ENCODE results near the gene MICU1.
A peak's percentile ranks its signal among the peaks of the same experiment; 100 is the strongest.
"Not testable (repeated sequence)": the region's sequence is repeated elsewhere in the genome, so short reads cannot be mapped to it uniquely, and the experiment has no call there.

The MICU1 gene

GRCh38 chr10:72379062-72379461 is 246.8 kb downstream of the MICU1 start:
- no peak for DNase-seq

GRCh38 chr10:72375585-72375984 is 250.3 kb downstream of the MICU1 start:
- no peak for DNase-seq

DNA sequence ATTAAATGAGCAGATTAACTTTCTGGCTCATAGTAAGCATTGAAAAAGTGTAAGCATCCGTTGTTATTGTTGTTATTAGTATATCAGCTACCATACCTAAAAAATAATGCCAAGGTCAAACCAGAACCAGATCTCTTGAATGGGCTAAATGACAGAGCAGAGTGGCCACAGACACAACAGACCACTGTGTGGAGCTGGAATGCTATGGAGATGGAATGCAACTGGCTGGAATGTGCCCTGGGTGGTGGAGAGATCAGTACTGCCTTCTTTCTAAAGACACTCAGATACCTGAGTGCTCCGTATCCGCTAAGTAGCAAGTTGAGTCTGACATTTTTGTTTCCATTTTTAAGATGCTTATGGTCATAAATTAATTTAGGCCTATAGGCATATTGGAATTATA is 250.7 kb downstream of the MICU1 start:
- DNase-seq: no peak

DNA sequence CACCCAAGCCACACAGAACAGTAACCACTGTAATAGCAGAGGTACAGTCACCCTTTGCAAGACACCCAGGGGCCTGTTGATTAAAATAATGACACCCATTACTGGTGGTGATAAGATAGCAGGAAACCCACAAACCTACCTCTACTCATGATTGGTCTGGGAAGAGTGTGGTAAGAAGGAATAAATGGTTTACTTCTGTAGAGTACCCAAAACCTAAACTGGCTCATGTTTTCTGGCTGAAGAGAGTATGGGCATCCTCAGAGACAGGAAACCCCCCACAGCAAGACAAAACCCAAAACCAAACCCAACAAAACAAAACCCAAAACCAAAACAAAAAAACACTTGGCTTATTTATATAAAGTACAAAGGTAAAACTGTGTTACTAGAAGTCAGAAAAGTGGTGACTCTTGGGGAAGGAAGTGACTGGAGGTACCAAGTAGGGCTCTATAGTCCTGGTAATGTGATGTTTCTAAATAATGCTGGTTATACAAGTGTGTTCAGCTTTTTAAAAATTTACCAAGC is 255.6 kb downstream of the MICU1 start:
- no peak for DNase-seq

- no peak for DNase-seq
Measured at GRCh38 chr10:72367301-72367960, 258.4 kb downstream of the MICU1 start.

DNA sequence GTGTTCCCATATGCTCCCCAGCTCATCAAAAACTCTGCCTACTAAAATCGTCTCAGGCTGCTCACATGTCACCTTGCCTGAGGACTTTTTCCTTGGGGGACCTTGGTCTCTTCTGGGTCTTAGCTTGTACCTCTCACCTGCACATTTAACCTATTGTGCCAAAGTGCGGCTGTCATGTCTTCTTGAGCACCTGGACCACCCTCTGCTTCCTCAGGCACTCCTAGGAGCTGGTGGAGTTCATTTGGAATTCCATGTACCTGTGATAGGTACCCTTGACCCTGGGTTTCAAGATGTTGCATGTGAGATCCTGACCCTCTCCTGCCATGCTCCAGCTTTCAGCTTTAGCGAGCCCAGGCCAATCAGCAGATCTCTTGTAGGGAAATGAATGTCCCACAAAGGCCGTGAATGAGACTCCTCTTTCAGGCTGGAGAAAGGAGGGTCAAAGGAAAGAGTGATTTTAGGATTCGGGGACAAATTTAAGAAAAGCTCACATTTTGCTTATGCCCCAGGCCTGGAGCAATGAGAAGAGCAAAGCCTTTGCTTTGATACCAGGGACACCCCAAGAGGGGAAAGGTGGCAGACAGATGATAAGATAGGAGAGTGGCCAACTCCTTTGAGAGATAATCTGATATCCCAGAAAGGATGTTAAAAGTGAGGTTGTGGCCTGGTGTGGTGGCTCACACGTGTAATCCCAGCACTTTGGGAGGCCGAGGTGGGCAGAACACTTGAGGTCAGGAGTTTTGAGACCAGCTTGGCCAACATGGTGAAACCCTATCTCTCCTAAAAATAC is 260.6 kb downstream of the MICU1 start:
- DNase-seq: no peak

DNA sequence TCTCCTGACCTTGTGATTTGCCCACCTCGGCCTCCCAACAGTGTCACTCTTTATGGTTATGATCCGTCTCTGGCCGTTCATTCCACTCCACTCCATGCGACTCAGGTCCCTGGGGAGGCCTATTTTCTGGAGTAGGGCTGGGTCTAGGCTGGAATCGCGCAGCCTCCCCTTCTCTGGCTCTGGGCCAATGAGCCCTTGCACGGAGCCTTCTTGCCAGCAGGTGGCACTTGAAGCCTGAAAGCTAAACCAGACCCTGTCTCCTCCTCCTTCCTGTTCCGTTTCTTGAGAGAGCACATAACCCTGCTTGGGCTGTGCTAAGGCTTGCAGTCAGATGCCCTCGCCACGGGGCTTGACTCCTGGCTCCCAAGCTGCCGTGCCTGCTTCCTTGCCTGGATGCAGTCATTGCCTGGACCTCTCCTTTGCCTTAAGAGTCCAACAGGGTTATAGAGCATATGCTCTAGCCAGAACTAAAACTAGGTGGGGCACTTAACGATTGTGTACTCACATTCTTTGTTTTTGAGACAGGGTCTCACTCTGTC is 261.6 kb downstream of the MICU1 start:
- DNase-seq: peak; percentile 66

DNA sequence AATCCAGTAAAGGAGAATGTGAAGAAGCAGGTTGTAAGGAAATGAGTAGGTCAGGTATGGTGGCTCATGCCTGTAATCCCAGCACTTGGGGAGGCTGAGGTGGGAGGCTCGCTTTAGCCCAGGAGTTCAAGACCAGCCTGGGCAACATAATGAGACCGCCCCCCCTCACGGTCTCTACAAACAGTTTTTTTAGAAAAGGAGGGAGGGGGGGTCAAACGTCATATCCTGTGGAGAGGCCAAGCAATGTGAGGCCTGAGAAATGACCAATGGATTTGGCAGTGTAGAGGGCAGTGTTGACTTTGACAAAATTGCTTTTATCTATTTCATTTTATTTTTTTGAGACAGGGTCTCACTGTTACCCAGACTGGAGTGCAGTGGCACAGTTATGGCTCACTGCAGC is 268.9 kb downstream of the MICU1 start:
- no peak for DNase-seq

GRCh38 chr10:72356115-72356514 is 269.8 kb downstream of the MICU1 start:
- DNase-seq: no peak

- DNase-seq: no peak
Measured at GRCh38 chr10:72355214-72355555, 270.7 kb downstream of the MICU1 start.

GRCh38 chr10:72354356-72355213 is 271.3 kb downstream of the MICU1 start, which contains the start of gene DNAJB12:
Gene DNAJB12, minus strand, starts transcription at chr10:72354919. Its CDS starts 22 bp downstream, at chr10:72354897.
- peak; percentile 69 for DNase-seq

DNA sequence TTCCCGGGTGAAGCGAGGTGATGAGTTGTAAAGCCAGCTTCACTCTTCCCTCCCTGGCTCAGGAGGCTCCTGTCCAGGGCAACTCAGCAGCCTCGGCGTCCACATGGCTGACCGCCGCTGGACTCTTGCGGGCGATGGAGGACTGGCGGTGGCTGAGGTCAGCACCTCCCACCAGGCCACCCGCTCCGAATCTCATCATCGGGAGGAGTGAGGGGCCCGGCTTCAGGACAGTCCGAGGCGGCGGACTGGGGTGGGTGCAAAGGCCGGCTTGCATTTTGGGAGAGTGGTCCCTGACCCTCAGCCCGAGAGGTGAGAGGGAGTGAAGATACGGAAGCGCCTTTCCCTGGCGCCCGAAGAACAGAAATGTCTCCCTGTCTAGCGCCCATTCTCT is 271.9 kb downstream of the MICU1 start:
- no peak for DNase-seq

DNA sequence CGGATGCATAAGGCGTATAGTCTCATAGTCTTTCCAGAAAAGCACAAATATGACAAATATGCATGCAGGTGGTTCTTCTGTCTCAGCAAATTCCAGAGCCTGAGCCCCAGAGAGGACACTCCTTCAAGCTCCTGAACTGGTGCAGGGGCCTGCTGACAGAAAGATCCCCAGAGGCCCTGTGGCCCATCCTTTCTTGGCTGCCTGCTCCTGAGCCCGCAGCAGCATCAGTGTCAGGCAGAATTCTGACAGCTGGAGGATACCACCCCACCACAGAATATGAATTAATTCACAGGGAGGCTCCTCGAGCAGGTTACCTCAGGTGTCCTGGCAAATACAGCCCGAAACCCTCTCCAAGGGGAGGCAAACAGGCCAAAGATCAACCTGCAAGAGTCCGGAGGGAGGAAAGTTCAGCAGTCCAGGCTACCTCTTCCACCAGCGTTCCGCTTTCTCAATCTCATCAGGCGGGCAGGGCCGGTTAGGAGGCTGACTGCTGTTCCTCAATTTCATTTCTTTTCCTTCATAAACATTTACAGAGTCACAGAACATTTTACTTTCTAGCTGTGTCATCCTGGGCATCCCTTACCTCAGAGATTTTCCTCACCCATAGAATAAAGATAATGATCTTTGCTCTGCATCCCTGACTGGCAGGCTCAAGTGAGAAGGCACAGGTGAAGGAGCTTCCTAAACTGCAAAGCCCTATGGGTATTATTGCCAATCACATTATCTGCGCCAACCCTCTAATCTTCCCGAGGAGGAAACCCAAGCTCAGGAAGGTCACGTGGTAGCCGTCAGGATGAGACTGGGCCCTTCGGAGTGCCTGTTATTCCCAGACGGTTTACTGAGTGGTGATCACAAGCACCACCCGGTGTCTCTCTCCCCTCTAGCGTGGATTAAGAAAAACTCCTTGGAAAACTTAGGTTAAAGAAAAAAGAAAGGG is 272.6 kb downstream of the MICU1 start:
- DNase-seq: no peak

DNA sequence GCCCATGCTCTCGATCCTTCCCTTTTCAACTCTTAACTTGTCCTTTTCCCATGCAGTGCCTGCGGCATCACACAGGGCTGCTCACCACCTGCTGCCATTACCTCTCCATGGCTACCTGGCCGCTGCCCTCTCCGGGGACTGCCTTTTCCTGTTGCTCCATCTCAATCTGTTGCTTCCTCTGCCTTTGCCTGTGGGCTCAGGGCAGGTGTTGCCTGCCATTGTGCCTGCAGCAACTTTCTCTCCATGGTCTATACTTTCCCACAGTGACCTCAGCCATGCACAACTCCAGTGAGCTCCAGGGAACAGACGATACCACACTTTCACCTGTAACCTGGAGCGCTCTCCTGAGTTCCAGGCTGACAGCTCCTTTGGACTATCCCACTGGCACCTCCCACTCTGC is 274.4 kb downstream of the MICU1 start:
- no peak for DNase-seq

DNA sequence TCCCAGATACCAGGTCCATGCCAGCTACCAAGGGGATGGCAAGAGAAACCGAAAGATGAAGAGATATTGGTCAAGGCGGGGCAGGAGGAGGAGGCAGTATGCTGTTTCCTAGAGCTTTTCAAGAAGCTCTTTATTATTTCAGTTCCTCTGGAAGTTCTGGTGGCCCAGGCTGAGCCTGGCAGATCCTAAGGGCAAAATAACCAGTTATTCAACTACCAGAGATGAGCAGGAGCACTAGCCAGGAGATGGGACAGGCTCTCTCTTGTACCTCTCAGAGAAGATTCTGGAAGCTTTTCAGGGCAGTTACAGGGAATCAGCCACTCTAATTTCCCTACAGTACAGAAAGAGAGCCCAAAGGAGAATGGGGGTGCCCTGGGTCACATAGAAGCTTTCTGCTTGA is 276.4 kb downstream of the MICU1 start:
- no peak for DNase-seq

- no peak for DNase-seq
Measured at GRCh38 chr10:72348282-72348681, 277.6 kb downstream of the MICU1 start.

GRCh38 chr10:72346117-72346516 is 279.8 kb downstream of the MICU1 start:
- not testable (repeated sequence) for DNase-seq

GRCh38 chr10:72344932-72345331 is 280.9 kb downstream of the MICU1 start:
- no peak for DNase-seq

GRCh38 chr10:72342911-72343310 is 283.0 kb downstream of the MICU1 start:
- no peak for DNase-seq

DNA sequence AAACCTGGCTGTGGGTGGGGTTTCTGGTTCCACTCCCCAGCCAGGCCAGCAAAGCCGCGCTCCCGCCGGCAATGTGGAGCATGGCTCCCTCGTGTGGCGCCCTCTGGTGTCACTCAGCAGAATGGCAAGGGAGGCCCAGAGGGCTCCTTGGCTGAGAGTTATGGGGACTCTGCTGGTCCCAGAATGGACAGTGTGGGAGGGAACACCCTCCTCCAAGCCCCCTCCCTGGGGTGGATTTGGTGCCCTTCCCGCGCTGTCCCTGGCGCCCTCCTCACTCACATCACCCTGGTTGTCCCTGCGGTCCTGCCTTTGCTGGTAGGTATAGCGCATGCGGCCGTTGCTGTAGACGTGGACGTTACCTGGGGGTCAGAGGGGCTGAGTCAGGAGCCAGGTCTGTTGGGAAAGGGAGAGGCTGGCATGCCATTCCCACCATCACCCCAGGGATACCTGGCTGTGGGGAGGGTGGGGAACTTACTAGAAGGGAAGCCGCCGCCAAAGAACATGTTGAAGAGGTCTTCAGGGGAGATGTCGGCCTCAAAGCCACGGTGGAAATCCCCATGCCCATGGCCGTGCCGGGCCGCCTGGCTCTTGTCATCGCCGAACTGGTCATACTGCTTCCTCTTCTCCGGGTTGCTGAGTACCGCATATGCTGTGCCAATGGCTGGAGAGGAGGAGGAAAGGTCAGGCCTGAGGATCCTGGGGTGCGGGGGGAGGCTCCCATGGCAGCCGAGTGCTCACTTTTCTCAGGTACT is 285.2 kb downstream of the MICU1 start:
- no peak for DNase-seq

- no peak for DNase-seq
Measured at GRCh38 chr10:72338180-72338579, 287.7 kb downstream of the MICU1 start.
